ENCODE measurements around the gene SLC39A11.
"Not testable (repeated sequence)": the region's sequence is repeated elsewhere in the genome, so short reads cannot be mapped to it uniquely, and the experiment has no call there.

DNA sequence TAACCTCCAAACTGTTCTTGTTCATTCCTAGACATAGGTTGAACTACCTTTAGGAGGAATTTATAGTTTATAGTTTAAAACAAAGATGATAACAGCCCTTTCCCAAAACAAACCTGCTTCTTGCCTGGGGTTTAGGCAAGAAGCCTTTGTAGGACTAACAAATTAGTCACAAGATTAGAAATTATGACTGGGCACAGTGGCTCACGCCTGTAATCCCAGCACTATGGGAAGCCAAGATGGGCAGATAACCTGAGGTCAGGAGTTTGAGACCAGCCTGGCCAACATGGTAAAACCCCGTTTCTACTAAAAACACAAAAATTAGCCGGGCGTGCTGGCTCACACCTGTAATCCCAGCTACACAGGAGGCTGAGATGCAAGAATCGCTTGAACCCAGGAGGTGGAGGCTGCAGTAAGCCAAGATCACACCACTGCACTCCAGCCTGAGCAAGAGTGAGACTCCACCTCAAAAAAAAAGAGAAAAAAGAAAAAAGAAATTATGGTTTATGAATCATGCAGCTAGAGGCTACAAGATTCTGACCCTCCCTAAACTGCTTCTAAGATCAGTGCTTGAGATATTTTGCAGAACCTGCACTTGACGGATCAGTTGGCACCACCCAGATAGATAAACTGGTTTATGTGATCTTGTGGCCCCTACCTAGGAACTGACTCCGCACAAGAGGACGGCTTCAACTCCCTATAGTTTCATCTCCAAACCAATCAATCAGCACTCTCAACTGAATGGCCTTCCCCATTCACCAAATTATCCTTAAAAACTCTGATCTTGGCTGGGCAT lies 5.7 kb upstream of the SLC39A11 start:
- not testable (repeated sequence) for TF ChIP-seq REST (IDR thresholded peaks at IDR 0.05; ENCODE audit: low read depth, low read length); TCF12 (IDR thresholded peaks at IDR 0.05); POLR2AphosphoS5 (IDR thresholded peaks at IDR 0.05; ENCODE audit: low read depth, low read length)
